ENCODE measurements around the gene MAGI2. TPM values are rescaled to one million over a fixed set of nuclear protein-coding genes. Genes with fewer than 3 reads are reported as not detected.

The MAGI2 gene
- polyA plus RNA-seq, 3 donors = 0.03 to 0.11 TPM; not detected in 1

GRCh38 chr7:78368771-78369170 is 1084.7 kb downstream of the MAGI2 start:
- no peak for DNase-seq
- H3K4me3 ChIP-seq (replicated peaks in 1 of 3; ENCODE audit: low read depth in 2 of 3, low read length in 3 of 3) = no peak overlapping the region
- no peak overlapping the region for H3K27ac ChIP-seq (ENCODE audit: low read depth in 1 of 2, low read length in 2 of 2)
- no peaks in the 10 kb centered on the region for H3K4me1 Mint-ChIP-seq
- H3K9me3 ChIP-seq (replicated peaks in 1 of 2; ENCODE audit: control insufficient read depth in 1 of 2, insufficient read depth in 1 of 2, low read length in 2 of 2) = no peaks in the 10 kb centered on the region
- no peaks in the 10 kb centered on the region for H3K79me2 ChIP-seq (ENCODE audit: insufficient read depth, low read length)
- H3K27me3 ChIP-seq (ENCODE audit: control insufficient read depth in 2 of 2, insufficient read depth in 2 of 2, low read length in 2 of 2) = no peaks in the 10 kb centered on the region
- H3K4me3 Mint-ChIP-seq = no peak overlapping the region
- no peak overlapping the region for H3K4me2 ChIP-seq (replicated peaks; ENCODE audit: extremely low read depth, low read length, poor library complexity, severe bottlenecking)
- H3K9me3 Mint-ChIP-seq = peaks cover 0 to 4% (median 0%) of the 10 kb centered on the region in 7 donors
- no peak overlapping the region for H3K9ac ChIP-seq (ENCODE audit: insufficient read depth, low read length, poor library complexity, severe bottlenecking)
- no peaks in the 10 kb centered on the region for H3K4me1 ChIP-seq (ENCODE audit: control insufficient read depth in 1 of 2, insufficient read depth in 2 of 2, low read length in 2 of 2)
- no peaks in the 10 kb centered on the region for H3K36me3 ChIP-seq (replicated peaks in 1 of 2; ENCODE audit: control insufficient read depth in 1 of 2, insufficient read depth in 2 of 2, low read length in 2 of 2)
- no CpG with 5 or more reads among the region's 2 CpGs for WGBS (ENCODE audit: insufficient coverage)
- H3K27me3 Mint-ChIP-seq (ENCODE audit: low read depth in 3 of 3) = peaks cover 0 to 1% (median 0%) of the 10 kb centered on the region in 3 donors
- no peak for TF ChIP-seq CTCF (IDR thresholded peaks at IDR 0.05)
- H3K36me3 Mint-ChIP-seq = no peaks in the 10 kb centered on the region
- no peak overlapping the region for H2AFZ ChIP-seq (ENCODE audit: insufficient read depth, low read depth, low read length, poor library complexity, severe bottlenecking)
- no peak overlapping the region for H3K27ac Mint-ChIP-seq
- intact Hi-C loops (cut with micrococcal nuclease) = no loop called here
- H4K20me1 ChIP-seq (ENCODE audit: insufficient read depth, low read length) = no peaks in the 10 kb centered on the region

GRCh38 chr7:78367280-78367773 is 1086.1 kb downstream of the MAGI2 start:
- H4K20me1 ChIP-seq (ENCODE audit: insufficient read depth, low read length) = no peaks in the 10 kb centered on the region
- H3K4me2 ChIP-seq (replicated peaks; ENCODE audit: extremely low read depth, low read length, poor library complexity, severe bottlenecking) = no peak overlapping the region
- no peaks in the 10 kb centered on the region for H3K27me3 ChIP-seq (ENCODE audit: control insufficient read depth in 2 of 2, insufficient read depth in 2 of 2, low read length in 2 of 2)
- no peak for DNase-seq
- Mint-ChIP-seq H3K4me3 (no peak overlapping the region), H3K27ac (no peak overlapping the region), H3K4me1 (no peaks in the 10 kb centered on the region), H3K9me3 (peaks cover 0 to 5% (median 1%) of the 10 kb centered on the region in 7 donors), H3K27me3 (ENCODE audit: low read depth in 3 of 3) (peaks cover 0 to 1% (median 0%) of the 10 kb centered on the region in 3 donors), H3K36me3 (no peaks in the 10 kb centered on the region)
- H3K36me3 ChIP-seq (replicated peaks in 1 of 2; ENCODE audit: control insufficient read depth in 1 of 2, insufficient read depth in 2 of 2, low read length in 2 of 2) = no peaks in the 10 kb centered on the region
- H3K9me3 ChIP-seq (replicated peaks in 1 of 2; ENCODE audit: control insufficient read depth in 1 of 2, insufficient read depth in 1 of 2, low read length in 2 of 2) = no peaks in the 10 kb centered on the region
- no peak overlapping the region for H2AFZ ChIP-seq (ENCODE audit: insufficient read depth, low read depth, low read length, poor library complexity, severe bottlenecking)
- H3K4me1 ChIP-seq (ENCODE audit: control insufficient read depth in 1 of 2, insufficient read depth in 2 of 2, low read length in 2 of 2) = no peaks in the 10 kb centered on the region
- H3K9ac ChIP-seq (ENCODE audit: insufficient read depth, low read length, poor library complexity, severe bottlenecking) = no peak overlapping the region
- no peak overlapping the region for H3K4me3 ChIP-seq (replicated peaks in 1 of 3; ENCODE audit: low read depth in 2 of 3, low read length in 3 of 3)
- 80% methylated on average over 1 of the region's 5 CpGs for WGBS (ENCODE audit: insufficient coverage)
- intact Hi-C loops (cut with micrococcal nuclease) = no loop called here
- H3K79me2 ChIP-seq (ENCODE audit: insufficient read depth, low read length) = no peaks in the 10 kb centered on the region
- no peak for TF ChIP-seq CTCF (IDR thresholded peaks at IDR 0.05)
- H3K27ac ChIP-seq (ENCODE audit: low read depth in 1 of 2, low read length in 2 of 2) = no peak overlapping the region

All from CD14-positive monocyte (primary cell).